Neural crest cell (in vitro differentiated cells): ENCODE results near the gene IRF9. TPM values are rescaled to one million over a fixed set of nuclear protein-coding genes. Genes with fewer than 3 reads are reported as not detected.
"Not testable (repeated sequence)": the region's sequence is repeated elsewhere in the genome, so short reads cannot be mapped to it uniquely, and the experiment has no call there.

Experiments used
- DNase-seq: peaks from one replicate; pipeline ENCODE4 v3.0.0; 2021; ENCODE audit warnings: low read depth, mixed read lengths, low spot score
- H3K27ac Mint-ChIP-seq: one replicate; pipeline ENCODE4 v1.8.0; 2021; ENCODE audit warnings: mild to moderate bottlenecking, mixed read lengths; ENCODE audit not compliant: unreplicated experiment
- H3K27me3 Mint-ChIP-seq: 2 replicates; pipeline ENCODE4 v1.8.0; 2021; ENCODE audit warnings: low read depth, mild to moderate bottlenecking, mixed read lengths
- H3K36me3 Mint-ChIP-seq: 2 replicates; pipeline ENCODE4 v1.8.0; 2021; ENCODE audit warnings: low read depth, mild to moderate bottlenecking, mixed read lengths
- H3K4me1 Mint-ChIP-seq: 2 replicates; pipeline ENCODE4 v1.8.0; 2021; ENCODE audit warnings: mixed read lengths
- H3K4me3 Mint-ChIP-seq: one replicate; pipeline ENCODE4 v1.8.0; 2021; ENCODE audit warnings: mild to moderate bottlenecking, mixed read lengths
- H3K9me3 Mint-ChIP-seq: 2 replicates; pipeline ENCODE4 v1.8.0; 2021; ENCODE audit warnings: mixed read lengths
- CTCF ChIP-seq: fragments of 200-600 bp; sonication (generic); conservative IDR thresholded peaks from 2 replicates; pipeline ENCODE4 v1.5.0; 2021; ENCODE audit warnings: antibody characterized with exemption, mild to moderate bottlenecking
- total RNA-seq: library from RNA; stranded (reverse); gene quantifications from 2 replicates; pipeline ENCODE4 v1.2.1, GENCODE V29; 2021

The IRF9 gene
- total RNA-seq, 1 donor from 2014 or later = 22.9 TPM

- TF ChIP-seq CTCF = no peak
- Mint-ChIP-seq H3K27ac (peak within 1 kb of the TSS; percentile 98), H3K4me3 (peak within 1 kb of the TSS; percentile 96), H3K36me3 (peaks cover 26% of the 10 kb centered on the region), H3K9me3 (no peaks in the 10 kb centered on the region), H3K27me3 (no peaks in the 10 kb centered on the region), H3K4me1 (peaks cover 40% of the 10 kb centered on the region)
- peak; percentile 75 for DNase-seq
These were observed 34.4 kb downstream of the IRF9 start, which contains the start of gene TM9SF1 for GRCh38 chr14:24195186-24196070. Gene TM9SF1 (minus strand): TSS chr14:24195441. CDS start chr14:24195019, 422 bp downstream.

- peak overlapping the region; percentile 96 for H3K4me3 Mint-ChIP-seq
- no peaks in the 10 kb centered on the region for H3K27me3 Mint-ChIP-seq
- TF ChIP-seq CTCF = no peak
These were observed 35.3 kb downstream of the IRF9 start for GRCh38 chr14:24196071-24197055.

GRCh38 chr14:24197056-24197450, 36.0 kb downstream of the IRF9 start:
- H3K4me1 Mint-ChIP-seq = peaks cover 38% of the 10 kb centered on the region
- H3K27me3 Mint-ChIP-seq = no peaks in the 10 kb centered on the region
- H3K4me3 Mint-ChIP-seq = peak overlapping the region; percentile 96
- no peak for DNase-seq
- TF ChIP-seq CTCF = no peak
- no peak overlapping the region for H3K27ac Mint-ChIP-seq
- no peaks in the 10 kb centered on the region for H3K9me3 Mint-ChIP-seq
- H3K36me3 Mint-ChIP-seq = peaks cover 30% of the 10 kb centered on the region

More at GRCh38 chr14:24196071-24197055, 35.3 kb downstream of the IRF9 start:
- peaks cover 40% of the 10 kb centered on the region for H3K4me1 Mint-ChIP-seq
- no peaks in the 10 kb centered on the region for H3K9me3 Mint-ChIP-seq
- DNase-seq = no peak
- H3K36me3 Mint-ChIP-seq = peaks cover 27% of the 10 kb centered on the region
- peak overlapping the region; percentile 98 for H3K27ac Mint-ChIP-seq

- Mint-ChIP-seq H3K4me3 (peak overlapping the region; percentile 63), H3K9me3 (no peaks in the 10 kb centered on the region), H3K27me3 (no peaks in the 10 kb centered on the region), H3K4me1 (peaks cover 36% of the 10 kb centered on the region), H3K36me3 (peaks cover 30% of the 10 kb centered on the region), H3K27ac (peak overlapping the region; percentile 70)
- TF ChIP-seq CTCF = no peak
- DNase-seq = no peak
These were observed 37.9 kb downstream of the IRF9 start for GRCh38 chr14:24198814-24199524.

- Mint-ChIP-seq H3K36me3 (peaks cover 41% of the 10 kb centered on the region), H3K4me3 (peak overlapping the region; percentile 36), H3K4me1 (peaks cover 14% of the 10 kb centered on the region)
- DNase-seq, H3K27me3 Mint-ChIP-seq, H3K27ac Mint-ChIP-seq, H3K9me3 Mint-ChIP-seq: not testable (repeated sequence)
These were observed 41.5 kb downstream of the IRF9 start for GRCh38 chr14:24202538-24202937.

- Mint-ChIP-seq H3K4me3 (peak overlapping the region; percentile 36), H3K36me3 (peaks cover 45% of the 10 kb centered on the region), H3K4me1 (peaks cover 13% of the 10 kb centered on the region)
- H3K27me3 Mint-ChIP-seq, H3K27ac Mint-ChIP-seq, DNase-seq, H3K9me3 Mint-ChIP-seq: not testable (repeated sequence)
These were observed 42.3 kb downstream of the IRF9 start for GRCh38 chr14:24203249-24203886.
